HepG2 (cell line): ENCODE measurements around the gene NEAT1. TPM values are rescaled to one million over a fixed set of nuclear protein-coding genes. Genes with fewer than 3 reads are reported as not detected.
A peak's percentile ranks its signal among the peaks of the same experiment; 100 is the strongest.

ENCODE experiments used
- KDM4B ChIP-seq: sonication (generic); formaldehyde crosslinking; IDR thresholded peaks from 2 replicates; pipeline ENCODE4 v1.4.0; 2020; ENCODE audit warnings: missing genetic modification reagents
- NFRKB ChIP-seq: fragments of 450-650 bp; IDR thresholded peaks from 2 replicates; pipeline ENCODE4 v1.6.1; 2017
- PREB ChIP-seq: sonication (generic); formaldehyde crosslinking; IDR thresholded peaks from 2 replicates; pipeline ENCODE4 v1.4.0; 2020; ENCODE audit warnings: missing genetic modification reagents
- RARA ChIP-seq: IDR thresholded peaks from 2 replicates; pipeline ENCODE4 v1.6.1; 2016; ENCODE audit warnings: missing genetic modification reagents, missing compliant biosample characterization
- RERE ChIP-seq: IDR thresholded peaks from 2 replicates; pipeline ENCODE4 v1.6.1; 2016; ENCODE audit warnings: low read depth, missing genetic modification reagents, missing compliant biosample characterization
- SALL1 ChIP-seq: sonication (generic); formaldehyde crosslinking; IDR thresholded peaks from 2 replicates; pipeline ENCODE4 v1.8.0; 2022; ENCODE audit warnings: mild to moderate bottlenecking, missing genetic modification reagents
- SATB2 ChIP-seq: sonication (generic); formaldehyde crosslinking; IDR thresholded peaks from 2 replicates; pipeline ENCODE4 v1.5.0; 2020; ENCODE audit warnings: missing genetic modification reagents
- THAP9 ChIP-seq: sonication (generic); formaldehyde crosslinking; IDR thresholded peaks from 2 replicates; pipeline ENCODE4; 2020; ENCODE audit warnings: missing genetic modification reagents, mild to moderate bottlenecking, borderline replicate concordance
- YEATS2 ChIP-seq: sonication (generic); formaldehyde crosslinking; IDR thresholded peaks from 2 replicates; pipeline ENCODE4 v1.4.0; 2020; ENCODE audit warnings: missing genetic modification reagents, borderline replicate concordance
- ZBTB2 ChIP-seq: sonication (generic); formaldehyde crosslinking; IDR thresholded peaks from 2 replicates; pipeline ENCODE4 v1.8.0; 2022; ENCODE audit warnings: low read depth, missing genetic modification reagents
- ZBTB20 ChIP-seq: sonication (generic); formaldehyde crosslinking; IDR thresholded peaks from 2 replicates; pipeline ENCODE4 v1.8.1; 2023; ENCODE audit warnings: missing genetic modification reagents, low read depth, mild to moderate bottlenecking, borderline replicate concordance
- ZBTB42 ChIP-seq: sonication (generic); formaldehyde crosslinking; IDR thresholded peaks from 2 replicates; pipeline ENCODE4 v1.5.0; 2020; ENCODE audit warnings: mild to moderate bottlenecking, missing genetic modification reagents
- ZMYM2 ChIP-seq: sonication (generic); formaldehyde crosslinking; IDR thresholded peaks from 2 replicates; pipeline ENCODE4 v1.8.0; 2022; ENCODE audit warnings: mild to moderate bottlenecking, missing genetic modification reagents
- ZNF44 ChIP-seq: sonication (generic); formaldehyde crosslinking; IDR thresholded peaks from 2 replicates; pipeline ENCODE4 v1.5.1; 2020; ENCODE audit warnings: mild to moderate bottlenecking, missing genetic modification reagents
- ZNF703 ChIP-seq: sonication (generic); formaldehyde crosslinking; IDR thresholded peaks from 2 replicates; pipeline ENCODE4 v1.5.1; 2020; ENCODE audit warnings: missing genetic modification reagents, mild to moderate bottlenecking, moderate library complexity, borderline replicate concordance
- polyA plus RNA-seq, 8 experiments: library from polyadenylated mRNA; depleted of rRNA in 3 of 8; stranded (reverse) in 7 of 8; unstranded in 1 of 8; fragments of >200 nt; fragmentation: Illumina TruSeq in 4 of 8; extraction: Trizol in 4 of 8; gene quantifications; 2 replicates each; pipeline versions ENCODE4 v1.2.1 to v1.2.3, GENCODE V29; 2011 to 2016; ENCODE audit warnings: low read depth in 4 of 8, missing spikeins in 1 of 8, mixed read lengths in 1 of 8; ENCODE audit not compliant: insufficient read depth in 1 of 8
- total RNA-seq, 5 experiments: library from RNA; depleted of rRNA; stranded (reverse); fragments of >200 nt; fragmentation: Illumina TruSeq; extraction: Trizol; gene quantifications; 2 replicates each; pipeline ENCODE4 v1.2.3, GENCODE V29; 2016; ENCODE audit warnings: low read depth in 1 of 5

Gene NEAT1
- total and polyA plus RNA-seq, 2 of the 13 experiments (the other 11 are each of a cell fraction or from before 2014, with no cell fraction given), result 20.5 to 41.2 TPM

- 0 out of 2 replicates have a peak, but pooled peaks have one; percentile 20 for TF ChIP-seq YEATS2 (CRISPR knock-in tag)
- no peak for TF ChIP-seq NFRKB
- no peak for TF ChIP-seq ZBTB2 (CRISPR knock-in tag)
- TF ChIP-seq ZMYM2 (CRISPR knock-in tag), result no peak
- TF ChIP-seq ZNF44 (CRISPR knock-in tag), result no peak
- no peak for TF ChIP-seq ZNF703 (CRISPR knock-in tag)
- TF ChIP-seq SALL1 (CRISPR knock-in tag), result no peak
- TF ChIP-seq PREB (CRISPR knock-in tag), result no peak
- no peak for TF ChIP-seq KDM4B (CRISPR knock-in tag)
- no peak for TF ChIP-seq ZBTB20 (CRISPR knock-in tag)
- TF ChIP-seq SATB2, result no peak
- no peak for TF ChIP-seq THAP9 (CRISPR knock-in tag)
- no peak; the same call in 1 of the 2 replicates for TF ChIP-seq RARA (CRISPR knock-in tag)
- TF ChIP-seq ZBTB42 (CRISPR knock-in tag), result no peak
- no peak for TF ChIP-seq RERE
Observed at GRCh38 chr11:65417702-65418430, 4.7 kb upstream of the NEAT1 start (continued).
